Mesenteric fat pad (tissue), 1 donor: ENCODE results near the gene WFIKKN1. TPM values are rescaled to one million over a fixed set of nuclear protein-coding genes. Genes with fewer than 3 reads are reported as not detected.

Source experiments
- DNase-seq: peaks from one replicate; pipeline ENCODE4 v3.0.0-alpha.2; 2020; ENCODE audit warnings: low spot score
- total RNA-seq: library from RNA; stranded (reverse); fragmentation: NEBNext Ultra II Directional; extraction: Animal tissue kit (Norgen Biotek cat#: 25700); gene quantifications from one replicate; pipeline ENCODE4 v1.2.1, GENCODE V29; 2021
- donor health status: DM: yes; HTN: yes; CAD: no.

Gene WFIKKN1
- total RNA-seq, 1 donor from 2014 or later = 0.55 TPM

DNA sequence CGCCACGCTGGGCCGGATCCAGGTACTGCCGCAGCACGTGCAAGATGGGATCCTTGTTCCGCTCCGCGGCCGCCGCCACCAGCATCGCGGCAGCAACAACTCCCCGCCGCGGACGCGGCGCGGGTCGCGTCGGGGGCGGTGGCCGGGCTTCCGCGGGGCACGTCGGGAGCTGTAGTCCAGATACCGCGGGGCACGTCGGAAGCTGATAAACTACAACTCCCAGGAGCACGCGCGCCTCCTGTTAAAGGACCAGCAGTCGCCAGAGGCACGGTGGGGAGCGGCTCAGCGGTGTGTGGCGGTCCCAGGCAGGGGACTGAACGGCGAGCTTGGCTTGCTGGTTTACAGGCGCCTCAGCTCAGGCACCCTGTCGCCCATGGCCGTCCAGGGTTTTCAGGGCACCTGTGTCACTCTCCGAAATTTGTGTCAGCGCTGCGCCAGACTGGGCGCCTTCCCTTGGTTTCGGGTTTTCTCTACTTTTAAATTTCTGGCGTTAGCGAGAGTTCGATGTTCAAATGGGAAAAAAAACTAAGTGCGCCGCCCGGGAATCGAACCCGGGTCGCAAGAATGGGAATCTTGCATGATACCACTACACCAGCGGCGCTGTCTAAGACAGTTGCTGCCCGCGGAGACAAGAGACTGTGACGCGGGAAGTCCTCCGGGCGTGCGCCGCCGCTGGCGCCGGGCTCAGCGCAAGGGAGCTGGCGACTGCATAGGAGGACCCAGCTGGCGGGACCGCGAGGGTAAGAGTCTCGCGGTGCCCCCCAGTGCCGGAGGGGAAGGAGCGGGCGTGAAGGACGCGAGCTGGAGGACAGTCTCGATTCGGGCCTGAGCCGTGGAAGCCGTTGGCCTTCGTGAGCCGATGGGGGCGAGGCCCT lies 5.7 kb downstream of the WFIKKN1 start, which contains the start of gene METTL26:
Gene METTL26, minus strand, starts transcription at position 100 of the 875 bp plus-strand sequence. Its CDS starts 15 bp downstream, at position 85.
- peak; percentile 98 for DNase-seq

DNA sequence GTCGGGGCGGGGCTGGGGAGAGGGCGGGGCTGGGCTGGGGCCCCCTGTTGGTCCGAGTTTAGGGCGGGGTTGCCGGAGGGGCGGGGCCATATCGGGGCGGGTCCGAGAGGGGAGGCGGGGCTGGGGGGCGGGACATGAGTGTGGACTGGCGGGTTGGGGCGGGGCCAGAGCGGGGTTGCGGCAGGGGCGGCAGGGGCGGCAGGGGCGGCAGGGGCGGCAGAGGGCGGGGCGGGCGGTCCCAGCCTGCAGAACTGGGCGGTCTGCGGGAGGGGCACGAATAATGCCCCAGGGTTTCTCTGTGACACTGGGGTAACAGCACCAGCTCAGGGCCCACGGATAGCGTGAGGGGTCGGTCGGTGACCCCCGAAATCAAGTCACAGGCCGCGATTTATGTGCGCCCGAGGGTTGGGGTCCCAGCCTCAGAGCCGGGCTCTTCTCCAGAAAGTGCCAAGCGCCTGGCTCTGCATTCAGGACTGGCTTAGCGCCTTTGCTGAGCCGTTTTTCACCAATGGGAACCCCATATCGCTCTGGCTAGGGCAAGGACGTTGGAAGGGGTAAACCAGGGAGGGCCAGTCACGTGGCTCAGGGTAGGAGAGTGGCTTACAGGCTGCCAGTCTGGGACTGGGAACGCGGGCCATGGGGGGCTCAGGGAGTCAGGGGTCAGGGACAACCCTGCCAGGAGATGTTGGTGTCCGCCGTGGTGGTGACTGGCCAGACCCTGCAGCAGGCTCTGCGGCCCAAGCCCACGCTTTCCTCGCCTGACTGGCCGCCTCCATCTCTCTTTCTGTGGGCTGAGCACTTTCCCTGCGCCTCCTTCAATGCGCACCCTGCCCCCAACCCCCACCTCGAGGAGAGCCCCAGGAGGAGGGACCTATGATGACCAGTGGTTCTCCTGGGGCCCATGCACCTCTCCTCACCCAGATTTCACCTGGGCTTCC lies 6.6 kb downstream of the WFIKKN1 start:
- peak; percentile 95 for DNase-seq

DNA sequence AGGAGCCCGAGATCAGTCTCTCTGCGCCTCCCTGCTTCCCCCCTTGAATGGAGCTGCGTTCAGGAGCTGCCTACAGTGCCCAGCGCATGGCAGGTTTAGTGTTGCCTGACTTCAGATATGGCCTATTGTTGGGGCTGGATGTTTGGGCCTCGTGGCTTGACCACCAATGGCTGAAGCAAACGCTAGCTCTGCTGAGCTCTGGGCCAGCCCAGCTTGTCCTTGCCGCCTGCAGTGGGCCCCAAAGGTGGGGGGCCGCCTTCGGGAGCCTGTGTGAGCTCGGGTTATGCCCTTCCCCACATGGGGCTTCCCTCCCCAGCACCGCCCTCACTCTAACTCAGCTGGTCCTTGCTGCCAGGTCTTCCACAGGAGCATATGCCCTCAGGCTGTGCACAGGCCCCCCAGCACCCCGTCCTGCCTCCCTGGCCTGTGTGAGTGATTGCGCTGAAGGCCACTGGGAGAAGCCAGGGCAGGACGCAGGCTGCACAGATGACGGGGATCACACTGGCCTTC lies 7.3 kb downstream of the WFIKKN1 start:
- no peak for DNase-seq

DNA sequence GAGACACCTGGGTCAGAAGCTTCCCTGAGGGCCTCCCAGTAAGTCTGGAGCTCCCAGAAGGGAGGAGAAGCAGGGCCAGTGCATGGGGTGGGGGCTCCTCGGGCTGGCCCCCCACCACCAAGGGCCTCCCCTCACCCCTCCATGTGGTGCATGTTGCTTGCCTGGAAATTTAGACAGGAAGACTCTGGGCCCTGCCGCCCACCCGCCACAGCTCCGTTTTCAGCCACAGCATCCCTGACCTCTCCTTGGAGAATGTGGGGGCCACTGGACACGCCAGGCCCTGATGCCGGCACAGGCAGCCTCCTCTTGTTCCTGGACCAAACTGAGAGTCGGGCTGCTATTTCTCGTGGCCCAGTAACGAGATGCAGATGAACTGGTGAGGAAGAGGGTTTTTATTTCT lies 8.1 kb downstream of the WFIKKN1 start:
- no peak for DNase-seq

DNA sequence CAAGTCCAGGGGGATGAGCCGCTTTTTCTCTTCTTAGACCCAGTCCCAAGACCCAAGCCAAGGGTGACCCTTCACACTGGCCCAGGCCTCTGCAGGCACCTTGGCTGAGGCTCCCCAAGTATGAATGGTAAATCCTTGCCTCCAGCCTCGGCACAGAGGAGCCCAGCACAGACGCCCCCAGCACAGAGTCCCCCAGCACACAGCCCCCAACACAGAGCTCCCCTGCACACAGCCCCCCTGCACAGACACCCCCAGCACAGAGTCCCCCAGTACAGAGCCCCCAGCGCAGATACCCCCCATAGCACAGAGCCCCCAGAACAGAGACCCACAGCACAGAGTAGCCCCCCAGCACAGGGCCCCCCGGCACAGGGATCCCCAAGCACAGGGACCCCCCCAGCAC lies 9.8 kb downstream of the WFIKKN1 start:
- DNase-seq = no peak

DNA sequence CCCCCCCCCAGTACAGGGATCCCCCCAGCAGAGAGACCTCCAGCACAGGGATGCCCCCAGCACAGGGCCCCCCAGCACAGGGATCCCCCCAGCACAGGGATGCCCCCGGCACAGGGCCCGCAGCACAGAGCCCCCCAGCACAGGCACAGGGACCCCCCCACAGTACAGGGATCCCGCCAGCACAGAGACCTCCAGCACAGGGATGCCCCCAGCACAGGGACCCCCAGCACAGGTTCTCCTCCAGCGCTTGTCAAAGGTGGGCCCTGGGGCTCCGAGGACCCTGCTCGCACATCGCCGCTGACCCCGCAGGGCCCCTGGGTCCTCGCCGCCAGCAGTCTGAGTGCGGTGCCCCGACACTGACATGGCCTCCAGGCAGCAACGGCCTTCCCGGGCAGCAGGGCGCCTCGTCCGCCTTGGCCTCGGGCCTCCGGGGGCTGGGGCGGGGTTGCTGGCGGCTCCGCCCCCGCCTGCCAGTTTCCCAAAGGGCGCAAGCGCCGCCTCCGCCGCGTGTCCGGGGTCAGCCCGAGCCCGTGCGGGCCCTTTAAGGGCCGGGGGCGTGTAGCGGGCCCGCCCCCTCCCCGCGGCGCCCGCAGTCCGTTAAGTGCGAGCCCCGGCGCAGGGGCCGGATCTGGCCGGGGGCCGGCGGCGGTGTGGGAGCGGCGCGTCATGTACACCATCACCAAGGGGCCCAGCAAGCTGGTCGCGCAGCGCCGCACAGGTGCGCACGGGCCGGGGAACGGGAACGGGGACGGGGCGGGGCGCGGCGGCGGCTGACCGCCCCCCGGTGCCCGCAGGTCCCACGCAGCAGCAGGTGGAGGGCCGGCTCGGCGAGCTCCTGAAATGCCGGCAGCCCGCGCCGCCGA lies 10.8 kb downstream of the WFIKKN1 start, which contains the start of gene MCRIP2:
Gene MCRIP2, plus strand, starts transcription at position 503 of the 863 bp plus-strand sequence. Its CDS starts 164 bp downstream, at position 667.
- peak; percentile 95 for DNase-seq

DNA sequence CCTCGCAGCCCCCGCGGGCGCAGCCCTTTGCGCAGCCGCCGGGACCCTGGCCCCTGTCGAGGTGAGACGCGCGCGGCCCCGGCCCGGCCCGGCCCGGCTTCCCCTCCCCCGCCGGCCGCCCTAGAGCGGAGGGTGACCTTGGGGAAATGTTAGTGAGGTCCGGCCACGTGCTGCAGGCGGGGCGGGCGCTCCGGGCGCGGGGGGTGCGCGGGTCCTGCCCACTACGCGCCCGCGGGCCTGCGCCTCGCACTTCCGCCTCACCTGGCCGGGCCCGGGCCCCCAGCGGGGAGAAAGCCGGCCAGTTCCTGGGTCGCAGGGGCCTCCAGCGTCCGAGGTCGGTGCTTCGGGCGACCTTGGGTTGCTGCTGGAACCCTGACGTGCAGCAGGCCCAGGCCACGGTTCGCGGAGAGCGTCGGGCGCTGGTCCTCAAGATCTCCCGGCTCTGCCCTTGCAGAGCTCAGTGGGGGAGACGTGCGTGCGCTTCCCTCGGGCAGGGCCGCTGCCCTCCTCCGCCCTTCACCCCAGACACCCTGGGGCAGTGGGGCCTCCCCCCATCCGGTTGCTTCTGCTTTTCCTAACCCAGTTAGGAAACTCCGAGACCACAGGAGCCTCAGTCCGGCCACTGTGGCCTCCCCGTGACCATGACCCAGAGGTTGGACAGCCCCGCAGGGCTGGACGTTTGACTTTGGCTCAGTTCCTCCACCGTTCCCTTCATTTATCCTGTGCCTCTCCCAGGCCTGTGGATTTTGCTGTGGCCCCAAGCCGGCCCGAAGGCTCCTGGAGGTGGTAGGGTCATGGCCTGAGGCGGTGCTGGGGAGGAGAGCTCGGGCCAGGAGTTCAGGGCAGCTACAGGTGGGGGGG lies 11.6 kb downstream of the WFIKKN1 start:
- DNase-seq = no peak

DNA sequence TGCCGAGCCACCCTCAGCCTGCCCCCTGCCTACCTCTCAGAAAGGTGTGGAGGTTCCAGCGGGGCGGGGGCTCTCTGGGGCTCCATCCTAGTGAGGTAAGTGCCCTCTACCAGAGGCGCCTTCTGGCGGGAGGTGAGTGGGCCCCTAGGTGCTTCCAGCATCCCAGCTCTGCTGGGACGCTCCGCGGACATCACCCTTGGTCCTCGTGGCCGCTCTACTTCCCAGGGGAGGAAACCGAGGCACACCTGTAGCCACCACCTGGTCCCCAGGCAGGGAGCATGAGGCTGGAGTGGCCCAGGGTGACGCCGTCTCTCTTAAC lies 12.2 kb downstream of the WFIKKN1 start:
- DNase-seq = no peak

DNA sequence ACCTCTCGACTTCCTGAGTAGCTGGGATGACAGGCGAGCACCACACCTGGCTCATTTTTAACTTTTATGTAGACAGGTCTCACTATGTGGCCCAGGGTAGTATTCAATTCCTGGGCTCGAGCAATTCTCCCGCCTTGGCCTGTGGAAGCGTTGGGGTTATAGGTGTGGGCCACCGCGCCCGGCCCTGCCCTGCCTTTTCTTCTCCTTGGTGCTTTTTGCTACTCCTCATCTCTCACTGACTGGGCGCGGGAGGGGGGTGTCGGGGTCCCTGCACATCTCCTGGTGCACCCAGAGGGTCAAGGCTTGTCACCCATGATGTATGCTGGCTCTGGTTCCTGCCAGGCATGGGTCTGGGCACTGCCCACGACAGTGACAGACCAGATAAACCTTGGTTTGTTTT lies 13.8 kb downstream of the WFIKKN1 start:
- no peak for DNase-seq

DNA sequence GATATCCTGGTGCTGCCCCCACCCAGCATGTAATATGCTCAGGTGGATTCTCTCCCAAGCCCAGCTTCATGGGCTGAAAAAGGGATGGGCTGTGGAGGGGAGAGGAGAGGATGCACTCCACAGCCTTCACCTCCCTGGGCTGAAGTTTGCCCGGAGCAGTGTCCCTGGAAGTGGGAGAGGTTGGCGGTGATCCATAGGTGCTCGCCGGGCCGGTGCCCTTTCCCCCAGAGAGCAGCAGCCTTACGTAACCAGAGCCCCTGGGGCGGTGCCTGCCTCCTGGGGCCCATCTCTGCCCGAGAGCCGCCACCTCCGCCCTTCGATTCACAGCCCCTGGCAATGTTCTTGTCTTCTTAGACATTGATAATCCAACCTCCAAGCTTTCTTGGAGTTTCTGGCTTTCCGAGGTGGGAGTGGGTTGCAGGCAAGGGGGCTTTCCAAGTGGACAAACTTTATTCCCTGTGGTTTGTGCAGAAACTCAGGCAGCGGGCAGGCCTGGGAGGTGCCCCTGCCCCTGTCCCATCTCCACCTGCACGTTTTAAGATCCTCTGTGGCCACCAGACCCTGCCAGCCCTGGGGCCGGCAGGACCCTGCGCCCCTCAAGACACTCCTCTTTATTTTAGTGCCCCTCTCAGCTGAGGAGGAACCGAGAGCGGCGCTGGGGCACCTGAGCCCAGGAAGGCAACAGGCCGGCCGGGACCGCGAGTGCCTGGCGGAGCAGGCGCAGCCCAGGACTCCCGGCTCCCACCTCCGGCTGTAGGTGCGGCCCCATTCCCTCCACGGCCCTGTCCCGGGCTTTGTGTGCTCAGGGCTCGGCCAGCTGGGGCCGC lies 15.3 kb downstream of the WFIKKN1 start:
- no peak for DNase-seq

DNA sequence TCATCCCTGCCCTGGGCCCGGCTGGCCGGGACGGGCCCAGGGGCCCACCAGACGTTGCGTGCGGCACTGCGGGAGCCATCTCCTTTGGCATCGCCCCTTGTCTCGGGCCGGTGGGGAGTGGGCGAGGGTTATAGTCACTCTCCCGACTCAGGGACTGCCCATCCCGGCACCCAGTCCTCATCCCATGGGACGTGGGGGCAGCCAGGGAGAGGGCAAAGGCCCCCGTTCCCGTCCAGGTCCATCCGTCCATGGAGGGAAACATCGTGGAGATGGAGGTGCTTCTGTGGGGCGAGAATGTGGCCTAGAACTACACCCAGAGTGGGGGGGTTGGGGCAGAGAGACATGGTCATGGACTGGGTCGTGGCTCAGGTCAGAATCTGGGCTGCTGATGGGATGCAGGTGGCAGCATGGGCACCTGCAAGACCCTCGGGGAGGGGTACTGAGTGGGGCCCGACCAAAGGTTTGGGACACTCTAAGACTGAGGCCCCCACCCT lies 15.9 kb downstream of the WFIKKN1 start:
- no peak for DNase-seq

DNA sequence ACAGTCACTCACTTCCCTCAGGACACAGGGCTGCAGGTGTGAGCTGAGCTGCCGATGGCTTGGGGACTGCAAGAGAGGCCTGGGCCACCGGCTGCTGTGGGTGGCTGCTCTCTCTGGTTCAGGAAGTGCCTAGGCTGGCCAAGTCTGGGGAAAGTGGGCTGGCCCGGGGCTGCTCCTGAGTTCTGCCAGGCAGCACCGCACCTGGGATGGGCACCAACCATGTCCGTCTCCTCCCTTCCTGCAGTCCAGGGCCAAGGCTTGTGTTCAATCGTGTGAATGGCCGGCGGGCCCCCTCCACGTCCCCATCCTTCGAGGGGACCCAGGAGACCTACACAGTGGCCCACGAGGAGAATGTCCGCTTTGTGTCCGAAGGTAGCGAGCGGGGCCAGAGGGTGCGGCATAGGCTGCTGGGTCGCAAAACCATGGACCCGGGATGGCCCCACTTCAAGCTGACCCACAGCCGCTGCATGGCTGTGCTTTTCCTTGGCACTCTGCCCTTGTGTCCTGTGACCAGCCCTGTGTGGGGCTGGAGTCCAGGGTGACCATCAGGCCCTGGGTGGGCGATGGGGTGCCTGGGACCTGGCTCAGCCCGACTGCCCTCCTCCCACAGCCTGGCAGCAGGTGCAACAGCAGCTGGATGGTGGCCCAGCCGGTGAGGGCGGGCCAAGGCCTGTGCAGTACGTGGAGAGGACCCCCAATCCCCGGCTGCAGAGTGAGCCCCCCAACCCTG lies 16.6 kb downstream of the WFIKKN1 start:
- DNase-seq = no peak

DNA sequence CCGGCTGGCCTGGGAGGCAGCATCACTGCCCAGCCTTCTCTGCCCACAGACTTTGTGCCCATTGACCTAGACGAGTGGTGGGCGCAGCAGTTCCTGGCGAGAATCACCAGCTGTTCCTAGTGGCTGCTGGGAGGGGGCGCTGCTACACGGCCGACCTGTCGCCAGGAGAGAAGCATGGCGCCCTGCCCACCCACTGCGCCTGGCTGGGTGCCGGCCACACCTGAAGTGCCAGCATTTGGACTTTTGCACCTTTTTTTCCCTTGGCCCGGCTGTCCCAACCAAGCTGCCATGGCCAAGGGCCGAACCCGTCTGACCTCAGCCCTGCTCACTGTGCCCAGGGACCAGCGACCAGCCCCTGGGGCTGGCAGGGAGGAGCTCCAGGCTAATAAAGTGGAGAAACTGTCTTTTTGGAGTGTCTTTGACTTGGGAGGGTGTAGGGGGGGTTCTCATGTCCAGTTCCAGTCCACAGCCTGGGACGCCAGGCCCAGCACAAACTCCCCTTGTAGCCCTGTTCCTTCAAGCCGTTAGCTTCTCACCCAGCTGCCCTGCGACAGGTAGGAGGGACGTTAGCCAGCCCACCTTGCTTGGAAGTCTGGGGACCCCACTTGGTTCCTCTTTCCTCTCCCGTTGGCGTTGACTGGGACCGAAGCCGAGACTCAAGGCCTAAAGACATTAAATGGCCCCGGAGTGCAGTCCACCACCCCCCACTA lies 17.4 kb downstream of the WFIKKN1 start:
- no peak for DNase-seq

DNA sequence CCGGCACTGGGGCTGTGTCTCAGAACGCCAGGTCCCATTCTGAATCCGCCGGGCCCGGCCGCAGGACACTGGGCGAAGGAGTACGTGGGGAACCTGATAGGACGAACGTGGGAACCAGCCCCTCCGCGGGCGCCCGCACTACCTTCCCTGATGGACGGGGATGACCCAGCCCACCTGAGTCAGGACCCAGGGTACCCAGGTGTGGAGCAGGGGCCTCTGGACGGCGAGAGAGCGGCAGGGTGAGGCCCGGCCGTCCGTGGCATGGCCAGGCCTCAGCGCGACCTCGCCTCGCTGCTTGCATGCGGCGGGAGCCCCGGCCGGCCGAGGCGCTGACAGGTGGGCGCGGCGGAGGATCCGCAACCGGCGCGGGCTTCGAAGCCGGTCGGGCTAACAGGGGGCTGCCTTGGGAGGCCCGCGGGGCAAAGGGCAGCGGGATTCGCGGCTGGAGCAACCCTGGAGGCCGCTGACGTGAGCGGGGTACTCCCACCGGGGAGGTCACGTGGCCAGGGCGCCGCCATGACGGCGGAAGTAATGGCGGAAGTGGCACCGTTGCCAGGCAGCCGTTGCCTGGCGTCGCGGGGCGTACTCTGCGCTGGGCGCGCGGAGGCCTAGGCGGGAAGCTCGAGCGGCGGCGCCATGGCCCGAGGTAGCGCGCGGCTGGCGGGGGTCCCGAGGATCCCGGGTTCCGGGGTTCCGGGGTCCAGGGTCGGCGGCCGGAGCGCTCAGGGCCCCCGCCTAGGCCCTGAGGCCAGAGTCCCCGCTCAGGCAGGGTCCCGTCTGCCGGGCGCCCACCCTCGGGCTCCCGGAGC lies 18.2 kb downstream of the WFIKKN1 start, which contains the start of gene WDR90:
Gene WDR90, plus strand, starts transcription at position 585 of the 809 bp plus-strand sequence. Its CDS starts 52 bp downstream, at position 637.
- DNase-seq = peak; percentile 99

DNA sequence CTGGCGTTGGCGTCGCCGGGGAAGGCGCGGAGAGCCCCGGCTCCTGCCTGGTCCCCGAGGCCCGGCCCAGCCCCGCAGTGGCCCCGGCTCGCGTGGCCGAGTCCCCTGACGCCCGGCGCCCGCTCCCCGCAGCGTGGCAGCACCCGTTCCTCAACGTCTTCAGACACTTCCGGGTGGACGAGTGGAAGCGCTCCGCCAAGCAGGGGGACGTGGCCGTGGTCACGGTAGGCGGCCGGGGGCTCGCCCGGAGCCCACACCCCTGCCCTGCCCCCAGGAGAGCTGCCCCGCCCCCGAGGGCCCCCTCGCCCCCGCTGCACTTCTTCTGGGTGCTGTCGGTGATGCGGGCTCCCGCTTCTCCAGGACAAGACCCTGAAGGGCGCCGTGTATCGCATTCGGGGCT lies 18.8 kb downstream of the WFIKKN1 start:
- no peak for DNase-seq

DNA sequence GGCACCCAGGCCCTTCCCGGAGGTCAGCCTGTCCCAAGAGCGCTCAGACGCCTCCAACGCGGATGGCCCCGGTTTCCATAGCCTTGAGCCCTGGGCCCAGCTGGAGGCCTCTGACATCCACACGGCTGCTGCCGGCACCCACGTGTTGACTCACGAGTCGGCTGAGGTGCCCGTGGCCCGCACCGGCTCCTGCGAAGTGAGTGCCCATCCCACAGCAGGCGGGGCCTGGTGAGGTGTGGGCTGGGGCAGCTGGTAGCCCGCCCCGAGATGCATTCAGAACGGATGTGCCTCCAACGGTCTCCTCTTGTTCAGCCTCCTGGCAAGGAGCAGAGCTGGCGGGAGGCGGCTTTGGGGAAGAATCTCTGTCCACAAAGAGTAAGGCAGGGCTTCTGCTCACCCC lies 21.1 kb downstream of the WFIKKN1 start:
- no peak for DNase-seq
